Psoas muscle (tissue), 8 donors: ENCODE data around the gene ZNF513. TPM values are rescaled to one million over a fixed set of nuclear protein-coding genes. Genes with fewer than 3 reads are reported as not detected.
A peak's percentile ranks its signal among the peaks of the same experiment; 100 is the strongest.

Experiments
- ATAC-seq, 4 donors: fragments of 200-7000 bp; cut with Tn5 transposase; one replicate each; pipeline ENCODE4 v1.9.1; 2020; ENCODE audit warnings: moderate library complexity in 3 of 4, mild to moderate bottlenecking in 2 of 4
- DNase-seq, 2 donors: peaks; one replicate each; pipeline ENCODE4 v3.0.0-alpha.2; 2020
- H3K27ac ChIP-seq: fragments of 200-600 bp; one replicate; pipeline ENCODE4 v1.8.0; 2022
- H3K27me3 ChIP-seq, 3 donors: fragments of 200-600 bp in 1 of 3; one replicate each; pipeline versions ENCODE4 v1.6.1 to v1.8.0; 2013 to 2022; ENCODE audit warnings: low read length in 2 of 3, mild to moderate bottlenecking in 2 of 3, moderate library complexity in 1 of 3; ENCODE audit not compliant: insufficient read depth in 3 of 3
- H3K36me3 ChIP-seq, 2 donors: fragments of 200-600 bp in 1 of 2; one replicate each; pipeline versions ENCODE4 v1.6.1 to v1.8.0; 2013 to 2022; ENCODE audit warnings: low read depth in 1 of 2, mild to moderate bottlenecking in 1 of 2, moderate library complexity in 1 of 2; ENCODE audit not compliant: insufficient read depth in 1 of 2
- H3K4me1 ChIP-seq: fragments of 200-600 bp; one replicate; pipeline ENCODE4 v1.8.0; 2022
- H3K4me3 ChIP-seq: fragments of 200-600 bp; one replicate; pipeline ENCODE4 v1.8.0; 2022; ENCODE audit warnings: mild to moderate bottlenecking
- H3K9me3 ChIP-seq: fragments of 200-600 bp; one replicate; pipeline ENCODE4 v1.8.0; 2022
- WGBS, 3 donors: extraction: QIAGEN DNeasy Blood & Tissue Kit; methylation state at CpG; one replicate each; pipeline versions ENCODE4 v1.1.6 to v1.1.7; 2013; 5-methylcytosine and 5-hydroxymethylcytosine counted together
- intact Hi-C, 2 donors: fragments of 100-400 bp; cut with DNase I; formaldehyde crosslinking; loops; one replicate each; pipeline versions ENCODE4 v1.11.0 to v1.14.2; 2022
- polyA plus RNA-seq, 3 donors: library from polyadenylated mRNA; stranded (reverse); fragments of 200-250 nt; gene quantifications; one replicate each; pipeline ENCODE4 v1.2.3, GENCODE V29; 2013
- total RNA-seq, 4 donors: library from RNA; stranded (reverse); fragmentation: NEBNext Ultra II Directional in 2 of 4; extraction: Animal tissue kit (Norgen Biotek cat#: 25700) in 2 of 4; gene quantifications; one replicate each; pipeline versions ENCODE4 v1.2.1 to v1.2.4, GENCODE V29; 2021 to 2023
- TF ChIP-seq, protein P1 (sequence below): fragments of 200-600 bp; IDR thresholded peaks from one replicate; pipeline ENCODE4 v1.8.0; 2022; ENCODE audit warnings: antibody characterized with exemption
- donor health status: healthy with polysubstance abuse.
- donor health status: DM: no; HTN: no; CAD: no; lungs with moderate emphysema.
- donor health status: Bipolar disorder and iron deficiency.
- donor health status: healthy.
- donor health status: DM: yes; HTN: yes; CAD: no.
- donor health status: DM: no; HTN: no; CAD: no.
- donor health status: DM: no; HTN: no; CAD: no.
- donor health status: DM: yes; HTN: yes; CAD: no.

The ZNF513 gene
- total and polyA plus RNA-seq, 7 donors: 5.8 to 14.6 (median 10.7) TPM

DNA sequence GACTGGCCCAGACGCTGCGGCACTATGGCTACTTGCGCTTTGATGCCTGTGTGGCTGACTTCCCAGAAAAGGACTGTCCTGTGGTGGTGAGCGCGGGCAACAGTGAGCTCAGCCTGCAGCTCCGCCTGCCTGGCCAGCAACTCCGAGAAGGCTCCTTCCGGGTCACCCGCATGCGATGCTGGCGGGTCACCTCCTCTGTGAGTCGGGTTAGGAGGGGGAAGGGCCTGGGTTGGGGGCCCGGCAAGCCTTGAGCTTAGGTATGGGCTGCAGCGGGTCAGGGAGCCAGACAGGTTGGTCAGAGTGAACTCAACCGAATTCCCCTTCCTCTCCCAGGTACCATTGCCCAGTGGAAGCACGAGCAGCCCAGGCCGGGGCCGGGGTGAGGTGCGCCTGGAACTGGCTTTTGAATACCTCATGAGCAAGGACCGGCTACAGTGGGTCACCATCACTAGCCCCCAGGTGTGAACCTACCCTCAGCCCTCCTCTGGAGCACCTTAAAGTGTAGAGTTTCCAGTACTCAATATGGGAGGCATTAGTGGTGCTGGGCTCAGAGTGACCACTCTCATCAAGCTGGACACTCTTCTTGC, 4.9 kb downstream of the ZNF513 start:
- H3K36me3 ChIP-seq: peaks cover 6 to 70% of the 10 kb centered on the region in 2 donors
- TF ChIP-seq, protein P1, sequence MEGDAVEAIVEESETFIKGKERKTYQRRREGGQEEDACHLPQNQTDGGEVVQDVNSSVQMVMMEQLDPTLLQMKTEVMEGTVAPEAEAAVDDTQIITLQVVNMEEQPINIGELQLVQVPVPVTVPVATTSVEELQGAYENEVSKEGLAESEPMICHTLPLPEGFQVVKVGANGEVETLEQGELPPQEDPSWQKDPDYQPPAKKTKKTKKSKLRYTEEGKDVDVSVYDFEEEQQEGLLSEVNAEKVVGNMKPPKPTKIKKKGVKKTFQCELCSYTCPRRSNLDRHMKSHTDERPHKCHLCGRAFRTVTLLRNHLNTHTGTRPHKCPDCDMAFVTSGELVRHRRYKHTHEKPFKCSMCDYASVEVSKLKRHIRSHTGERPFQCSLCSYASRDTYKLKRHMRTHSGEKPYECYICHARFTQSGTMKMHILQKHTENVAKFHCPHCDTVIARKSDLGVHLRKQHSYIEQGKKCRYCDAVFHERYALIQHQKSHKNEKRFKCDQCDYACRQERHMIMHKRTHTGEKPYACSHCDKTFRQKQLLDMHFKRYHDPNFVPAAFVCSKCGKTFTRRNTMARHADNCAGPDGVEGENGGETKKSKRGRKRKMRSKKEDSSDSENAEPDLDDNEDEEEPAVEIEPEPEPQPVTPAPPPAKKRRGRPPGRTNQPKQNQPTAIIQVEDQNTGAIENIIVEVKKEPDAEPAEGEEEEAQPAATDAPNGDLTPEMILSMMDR: no peak
- no peak for DNase-seq
- ATAC-seq: no peak
- no peak overlapping the region for H3K27ac ChIP-seq
- peaks cover 27% of the 10 kb centered on the region for H3K4me1 ChIP-seq
- H3K27me3 ChIP-seq: no peaks in the 10 kb centered on the region
- intact Hi-C loops: no loop called here
- no peaks in the 10 kb centered on the region for H3K9me3 ChIP-seq
- H3K4me3 ChIP-seq: no peak overlapping the region
- WGBS, 3 donors: 85 to 90% (median 89%) methylated on average over 19 to 20 of the region's 20 CpGs

DNA sequence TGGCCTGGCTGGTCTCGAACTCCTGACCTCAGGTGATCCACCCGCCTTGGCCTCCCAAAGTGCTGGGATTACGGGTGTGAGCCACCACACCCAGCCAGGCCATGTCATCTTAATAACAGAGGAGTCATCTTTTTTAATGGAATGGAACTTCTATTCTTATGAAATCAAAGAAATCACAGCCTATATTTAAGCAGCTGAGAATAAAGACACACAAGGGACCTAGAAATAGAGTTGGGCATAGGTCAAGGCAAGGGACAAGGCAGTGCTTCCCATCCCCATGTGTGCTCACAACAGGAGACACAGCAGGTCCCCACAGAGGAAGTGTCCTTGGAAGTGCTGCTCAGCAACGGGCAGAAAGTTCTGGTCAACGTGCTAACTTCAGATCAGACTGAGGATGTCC, 7.0 kb downstream of the ZNF513 start:
- Histone ChIP-seq H3K4me1 (peaks cover 26% of the 10 kb centered on the region), H3K27ac (no peak overlapping the region), H3K4me3 (no peak overlapping the region), H3K9me3 (no peaks in the 10 kb centered on the region), H3K36me3 (peaks cover 6 to 73% of the 10 kb centered on the region in 2 donors), H3K27me3 (no peaks in the 10 kb centered on the region)
- ATAC-seq (no peak), DNase-seq (no peak)
- TF ChIP-seq, protein P1: no peak
- 82 to 90% (median 88%) methylated on average over 5 of the region's 5 CpGs for WGBS, 3 donors
- intact Hi-C loops: no loop called here

DNA sequence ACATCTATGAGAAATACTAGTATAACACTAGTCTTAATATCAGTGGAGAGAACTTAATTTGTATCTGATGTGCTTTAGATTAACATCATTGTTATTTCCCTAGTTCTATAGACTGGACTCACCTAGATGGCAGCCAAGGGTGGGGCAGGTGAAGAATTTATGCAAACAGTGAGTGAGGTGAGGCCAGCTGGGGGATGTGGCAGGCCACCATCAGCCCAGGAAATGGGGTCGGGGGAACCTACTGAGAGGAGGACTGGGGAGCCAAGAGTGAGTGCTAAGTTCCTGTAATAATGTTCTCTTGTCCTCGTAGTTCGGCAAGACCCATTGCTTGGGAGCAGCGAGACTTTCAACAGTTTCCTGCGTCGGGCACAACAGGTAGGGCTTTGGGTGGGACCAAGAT, 7.6 kb downstream of the ZNF513 start:
- TF ChIP-seq, protein P1: no peak
- no peaks in the 10 kb centered on the region for H3K27me3 ChIP-seq
- WGBS, 3 donors: 90 to 95% (median 92%) methylated on average over 6 of the region's 6 CpGs
- no peaks in the 10 kb centered on the region for H3K9me3 ChIP-seq
- no peak for ATAC-seq
- H3K4me1 ChIP-seq: peaks cover 29% of the 10 kb centered on the region
- H3K4me3 ChIP-seq: no peak overlapping the region
- no peak overlapping the region for H3K27ac ChIP-seq
- intact Hi-C loops: no loop called here
- DNase-seq: no peak
- peaks cover 9 to 73% of the 10 kb centered on the region in 2 donors for H3K36me3 ChIP-seq

DNA sequence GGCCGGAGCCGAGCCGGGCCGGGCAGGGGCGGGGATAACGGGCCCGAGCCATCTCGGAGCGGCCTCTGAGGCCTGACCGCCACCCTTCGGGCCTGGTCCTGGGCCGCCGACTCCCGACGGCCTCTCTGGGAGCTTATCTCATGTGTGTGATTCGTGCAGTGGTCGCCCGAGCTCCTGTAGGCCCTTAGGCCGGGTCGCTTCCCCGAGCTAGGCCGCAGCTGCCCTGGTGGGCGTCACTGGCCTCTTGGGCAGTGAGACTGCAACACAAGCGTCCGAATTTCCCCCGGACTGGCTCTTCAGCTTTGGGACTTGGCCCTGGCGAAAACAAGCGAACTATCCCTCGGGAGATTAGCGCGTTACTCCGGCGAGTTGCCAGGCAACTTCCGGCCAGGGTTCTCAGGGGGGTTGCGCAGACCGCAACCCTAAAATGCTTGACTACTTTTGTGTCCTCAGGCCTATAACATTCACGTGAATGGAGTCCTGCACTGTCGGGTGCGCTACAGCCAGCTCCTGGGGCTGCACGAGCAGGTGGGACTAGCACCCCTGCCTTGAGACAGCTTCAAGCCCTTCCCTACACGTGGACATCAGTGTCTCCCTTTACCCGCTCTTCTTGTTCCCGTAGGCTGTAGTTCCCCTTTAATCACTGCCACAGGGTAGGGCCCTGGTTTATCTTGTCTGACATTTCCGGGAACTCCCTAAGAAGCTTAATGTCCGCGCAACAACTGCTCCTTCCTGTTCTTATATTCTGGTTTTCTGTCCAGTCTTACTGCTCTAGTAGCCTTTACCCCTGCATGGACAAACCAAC, 9.5 kb downstream of the ZNF513 start:
- Histone ChIP-seq H3K27me3 (no peaks in the 10 kb centered on the region), H3K4me1 (peaks cover 29% of the 10 kb centered on the region), H3K9me3 (no peaks in the 10 kb centered on the region), H3K36me3 (peaks cover 12 to 73% of the 10 kb centered on the region in 2 donors), H3K27ac (peak overlapping the region; percentile 99), H3K4me3 (peak overlapping the region; percentile 100)
- 1 to 2% (median 1%) methylated on average over 34 to 46 of the region's 46 CpGs for WGBS, 3 donors
- peak; percentile 26 to 56 (median 40) for ATAC-seq
- intact Hi-C loops: no loop called here
- TF ChIP-seq, protein P1: no peak
- DNase-seq: peak; percentile 43 to 77
